Measurements from ENCODE around the gene NPDC1.

Gene NPDC1, protein sequence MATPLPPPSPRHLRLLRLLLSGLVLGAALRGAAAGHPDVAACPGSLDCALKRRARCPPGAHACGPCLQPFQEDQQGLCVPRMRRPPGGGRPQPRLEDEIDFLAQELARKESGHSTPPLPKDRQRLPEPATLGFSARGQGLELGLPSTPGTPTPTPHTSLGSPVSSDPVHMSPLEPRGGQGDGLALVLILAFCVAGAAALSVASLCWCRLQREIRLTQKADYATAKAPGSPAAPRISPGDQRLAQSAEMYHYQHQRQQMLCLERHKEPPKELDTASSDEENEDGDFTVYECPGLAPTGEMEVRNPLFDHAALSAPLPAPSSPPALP

DNA sequence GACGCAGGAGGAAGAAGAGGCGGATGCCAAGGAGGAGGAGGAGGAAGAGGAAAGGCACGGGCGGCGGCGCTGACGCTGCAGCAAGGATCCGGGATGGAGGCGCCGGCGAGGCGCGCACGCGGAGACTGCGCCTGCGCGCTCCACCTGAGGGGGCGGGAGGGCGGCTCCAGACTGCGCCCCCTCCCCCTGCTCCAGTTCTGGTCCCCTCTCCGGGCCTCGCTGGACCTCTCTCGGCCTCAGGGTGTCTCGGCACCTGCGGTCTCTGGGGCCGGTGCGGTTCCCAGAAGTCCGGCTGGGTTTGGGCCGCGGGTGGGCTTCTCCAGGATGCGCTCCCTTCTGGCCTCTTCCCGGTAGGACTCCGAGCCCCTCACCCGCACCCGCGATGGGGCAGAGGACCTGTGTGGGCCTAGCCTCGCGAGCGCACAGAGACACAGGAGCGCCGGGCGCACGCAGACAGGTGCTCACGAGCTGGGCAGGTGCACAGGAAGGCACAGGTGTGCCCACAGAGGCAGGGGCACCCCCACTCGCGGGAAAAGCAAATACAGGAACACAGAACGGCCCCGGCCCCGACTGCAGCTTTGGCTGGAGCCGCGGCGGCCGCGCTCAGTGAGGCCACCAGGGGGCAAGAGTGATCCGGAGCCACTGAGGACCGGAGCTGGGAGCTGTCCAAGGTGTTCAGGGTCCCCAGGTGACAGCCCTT is at the start of gene NPDC1:
TSS of gene NPDC1 (minus strand) at position 90 of the 700 bp plus-strand sequence. CDS start 188 bp downstream, outside the sequence.
- DNase-seq, result peak; percentile 85

GRCh38 chr9:137089232-137089947 is 43.4 kb upstream of the NPDC1 start:
- DNase-seq, result no peak

DNA sequence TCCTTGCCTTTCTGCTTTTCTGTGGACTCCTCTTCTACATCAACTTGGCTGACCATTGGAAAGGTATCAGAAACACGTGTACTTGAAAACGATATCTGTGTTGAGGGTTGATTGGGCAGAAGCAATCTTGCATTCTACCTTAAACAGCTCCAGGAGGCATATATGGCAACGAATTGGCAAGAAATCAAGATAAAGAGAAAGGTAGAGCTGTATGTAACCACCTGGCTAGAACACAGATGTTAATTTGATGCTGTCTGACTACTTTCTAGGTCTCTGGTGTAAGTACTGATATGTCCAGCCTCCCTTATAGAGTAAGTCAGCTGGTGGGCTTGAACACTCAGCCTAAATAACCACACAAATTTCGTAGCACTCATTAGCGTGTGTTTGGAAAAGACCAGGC is 42.1 kb upstream of the NPDC1 start:
- no peak for DNase-seq

GRCh38 chr9:137087409-137087925 is 41.5 kb upstream of the NPDC1 start:
- no peak for DNase-seq

- peak; percentile 98 for DNase-seq
These were observed 40.8 kb upstream of the NPDC1 start, which contains the start of gene MAN1B1 for GRCh38 chr9:137086531-137087408. MAN1B1 (plus strand) TSS chr9:137086985; CDS start chr9:137087000, 15 bp downstream.

DNA sequence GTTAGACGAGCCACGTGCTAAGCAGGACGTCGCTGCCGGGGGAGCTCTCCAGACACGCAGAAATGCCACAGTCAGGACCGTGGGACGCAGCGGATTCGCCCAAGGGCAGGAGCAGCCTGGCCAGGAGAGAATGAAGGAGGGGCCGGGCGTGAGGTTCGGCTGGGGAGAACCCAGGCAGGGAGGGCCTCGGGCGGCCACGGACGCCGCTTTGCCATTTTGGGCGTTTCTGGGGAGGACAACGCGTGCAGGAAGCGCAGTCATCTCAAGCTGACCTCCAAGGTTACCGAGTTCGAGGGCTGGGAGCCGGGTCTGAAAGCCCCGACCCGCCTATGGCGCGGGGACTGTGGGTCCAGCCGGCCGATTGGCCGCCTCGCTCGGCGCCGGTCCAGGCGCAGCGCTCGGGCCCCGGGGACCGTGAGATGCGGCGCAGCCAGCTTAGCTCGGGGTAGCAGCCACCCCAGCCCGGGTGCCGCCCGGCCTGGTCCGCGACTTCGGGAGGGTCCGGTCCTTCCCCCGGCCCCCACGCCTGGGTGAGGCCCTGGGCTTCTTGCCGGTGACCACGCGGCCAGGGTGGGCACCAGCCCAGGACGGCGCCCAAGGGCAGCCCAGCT is 40.0 kb upstream of the NPDC1 start:
- DNase-seq, result no peak

GRCh38 chr9:137084526-137084925 is 38.5 kb upstream of the NPDC1 start:
- no peak for DNase-seq

DNA sequence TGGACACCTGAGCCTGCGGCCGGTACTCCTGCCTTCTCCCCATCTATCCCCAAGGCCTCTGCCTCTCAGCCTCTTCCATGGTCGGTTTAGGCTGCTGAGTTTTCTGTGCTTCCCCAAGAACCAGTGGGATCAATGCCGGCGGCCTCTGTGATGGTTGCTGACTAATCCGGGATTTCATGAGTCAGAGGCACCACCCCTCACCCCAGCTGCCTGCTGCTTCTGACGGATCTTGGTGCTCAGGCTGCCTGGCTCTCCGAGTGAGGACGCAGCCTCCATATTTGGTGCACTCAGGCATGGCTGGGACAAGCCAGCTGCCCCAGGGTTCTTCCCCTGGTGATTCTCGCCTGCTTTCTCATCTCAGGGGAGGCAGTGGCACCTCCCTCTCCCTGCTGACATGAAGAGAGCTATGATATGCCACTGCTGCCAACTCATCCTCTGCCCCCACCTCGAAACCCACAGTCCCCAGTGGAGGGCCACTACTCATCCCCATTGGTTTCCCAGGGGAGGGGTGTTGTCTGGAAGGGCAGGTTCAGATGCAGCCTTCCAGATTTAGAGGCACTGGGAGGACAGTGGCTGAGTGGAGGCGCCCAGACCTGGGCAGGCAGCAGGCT is 37.5 kb upstream of the NPDC1 start:
- peak; percentile 63 for DNase-seq

- no peak for DNase-seq
These were observed 36.9 kb upstream of the NPDC1 start for GRCh38 chr9:137082925-137083290.

DNA sequence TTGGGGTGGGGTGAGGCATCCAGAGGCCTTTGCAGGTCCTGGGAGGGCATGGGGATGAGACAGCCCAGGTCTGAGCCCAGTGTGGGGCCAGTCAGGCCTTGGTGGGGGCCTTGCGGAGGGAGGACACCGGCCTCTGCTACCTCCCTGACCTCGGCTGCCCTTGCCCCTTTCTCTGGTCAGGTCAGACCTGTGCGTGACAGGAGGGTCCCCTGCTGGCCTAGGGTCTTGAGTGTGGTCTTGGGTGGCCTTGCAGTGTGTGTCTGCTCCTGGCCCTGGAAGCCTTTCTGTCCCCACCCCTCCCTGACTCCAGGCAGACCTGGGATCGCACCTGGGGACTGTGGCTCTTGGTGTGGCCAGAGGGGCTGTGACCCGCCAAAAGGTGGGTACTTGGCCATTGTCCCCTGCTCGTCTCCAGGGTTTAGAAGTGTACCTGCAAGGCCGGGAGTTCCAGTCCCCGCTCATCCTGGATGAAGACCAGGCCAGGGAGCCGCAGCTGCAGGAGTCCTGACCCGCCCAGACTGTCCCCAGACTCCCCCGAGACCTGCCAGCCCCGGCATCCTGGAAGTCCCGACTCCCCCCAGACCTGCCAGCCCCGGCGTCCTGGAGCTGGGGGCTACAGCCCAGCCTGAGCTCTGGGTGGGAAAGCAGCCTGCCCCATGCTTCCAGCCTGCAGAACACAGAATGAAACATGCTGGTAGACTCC is 36.4 kb upstream of the NPDC1 start:
- no peak for DNase-seq

DNA sequence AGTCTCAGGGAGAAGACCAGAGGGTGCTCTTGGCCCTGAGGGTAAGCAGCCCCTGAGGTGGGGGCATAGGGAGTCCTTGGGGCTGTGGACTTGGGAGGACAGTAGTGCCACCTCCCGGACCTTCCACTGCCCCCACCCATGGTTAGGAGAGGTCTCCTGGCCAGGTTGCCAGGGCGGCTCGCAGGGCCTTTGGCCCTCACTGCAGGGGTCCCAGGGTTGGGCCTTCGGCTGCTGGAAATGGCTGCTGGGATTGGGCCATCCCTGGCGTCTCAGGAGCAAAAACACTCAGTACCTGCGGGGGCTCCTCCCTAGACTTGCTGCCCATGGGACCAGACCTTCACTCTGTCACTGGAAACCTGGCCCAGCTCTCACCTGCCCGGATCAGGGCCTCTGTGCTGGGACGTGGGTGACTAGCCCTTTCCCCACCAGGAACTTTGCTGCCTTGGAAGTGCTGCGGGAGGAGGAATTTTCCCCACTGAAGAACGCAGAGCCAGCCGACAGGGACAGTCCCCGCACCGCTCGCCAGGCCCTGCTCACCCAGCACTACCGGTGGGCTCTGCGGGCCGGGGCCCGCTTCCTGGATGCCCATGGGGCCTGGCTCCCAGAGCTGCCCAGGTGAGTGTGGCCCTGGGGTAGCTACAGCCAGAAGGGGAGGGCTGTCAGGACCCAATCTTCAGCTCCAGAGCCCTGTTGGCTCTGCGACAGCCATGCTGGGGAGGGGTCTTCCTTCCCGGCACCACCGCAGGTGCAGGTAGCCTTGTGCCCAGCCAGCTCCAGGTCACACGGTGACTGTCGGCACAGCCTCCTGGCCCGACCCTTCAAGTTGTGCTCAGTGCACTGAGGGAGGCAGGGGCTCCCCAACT is 34.5 kb upstream of the NPDC1 start:
- no peak for DNase-seq

GRCh38 chr9:137079401-137079787 is 33.4 kb upstream of the NPDC1 start:
- no peak for DNase-seq

- no peak for DNase-seq
These were observed 32.9 kb upstream of the NPDC1 start for GRCh38 chr9:137078701-137079400.

DNA sequence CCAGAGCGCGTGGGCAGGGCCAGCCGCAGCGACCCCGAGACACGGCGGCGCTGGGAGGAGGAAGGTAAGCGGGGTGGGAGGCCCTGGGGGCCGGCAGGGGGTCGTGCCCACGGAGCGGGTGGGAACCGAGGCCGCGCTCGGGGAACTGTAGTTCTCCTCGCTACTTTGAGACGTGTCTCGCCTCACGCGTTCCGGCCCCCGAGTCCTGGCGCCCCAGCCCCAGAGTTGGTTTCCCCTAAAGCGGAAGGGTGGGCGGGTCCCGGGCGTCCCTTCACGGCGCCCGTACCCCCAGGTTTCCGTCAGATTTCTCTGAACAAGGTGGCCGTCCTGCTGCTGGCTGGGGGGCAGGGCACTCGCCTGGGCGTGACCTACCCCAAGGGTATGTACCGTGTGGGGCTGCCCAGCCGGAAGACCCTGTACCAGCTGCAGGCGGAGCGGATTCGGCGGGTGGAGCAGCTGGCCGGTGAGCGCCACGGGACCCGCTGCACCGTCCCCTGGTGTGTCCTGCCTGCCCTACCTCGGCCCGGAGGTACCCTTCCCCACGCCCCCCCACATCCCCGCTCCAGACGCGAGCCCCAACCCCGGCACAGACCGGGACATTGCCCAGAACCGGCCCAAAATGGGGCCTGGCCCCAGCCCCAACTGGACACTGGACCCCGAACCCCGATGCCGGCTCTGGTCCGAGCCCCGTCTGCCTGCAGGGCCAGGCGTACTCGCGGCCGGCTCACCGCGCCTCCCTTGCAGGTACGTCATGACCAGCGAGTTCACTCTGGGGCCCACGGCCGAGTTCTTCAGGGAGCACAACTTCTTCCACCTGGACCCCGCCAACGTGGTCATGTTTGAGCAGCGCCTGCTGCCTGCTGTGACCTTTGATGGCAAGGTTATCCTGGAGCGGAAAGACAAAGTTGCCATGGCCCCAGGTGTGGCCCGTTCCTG is 32.0 kb upstream of the NPDC1 start:
- no peak for DNase-seq

- peak; percentile 57 for DNase-seq
These were observed 31.2 kb upstream of the NPDC1 start, which contains the start of gene UAP1L1 for GRCh38 chr9:137077010-137077747. UAP1L1 (plus strand) TSS chr9:137077517; CDS start chr9:137077533, 16 bp downstream.

DNA sequence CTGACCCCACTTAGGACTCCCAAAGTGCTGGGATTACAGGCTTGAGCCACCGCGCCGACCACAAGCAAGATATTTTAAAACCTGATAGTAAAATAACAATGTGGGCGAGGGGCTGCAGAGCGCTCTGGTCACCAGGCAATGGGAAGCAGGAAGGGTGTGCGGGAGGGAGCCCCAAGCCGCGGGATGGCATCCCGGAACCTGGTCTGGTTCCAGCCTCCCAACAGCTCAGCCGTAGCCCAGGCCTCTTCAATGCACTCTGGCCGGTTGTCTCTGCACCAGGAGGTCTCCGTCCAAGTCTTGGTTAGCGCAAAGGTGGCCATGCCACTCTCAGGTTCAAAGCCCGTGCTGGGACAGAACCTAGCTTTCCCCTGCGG is 30.6 kb upstream of the NPDC1 start:
- DNase-seq, result no peak

DNA sequence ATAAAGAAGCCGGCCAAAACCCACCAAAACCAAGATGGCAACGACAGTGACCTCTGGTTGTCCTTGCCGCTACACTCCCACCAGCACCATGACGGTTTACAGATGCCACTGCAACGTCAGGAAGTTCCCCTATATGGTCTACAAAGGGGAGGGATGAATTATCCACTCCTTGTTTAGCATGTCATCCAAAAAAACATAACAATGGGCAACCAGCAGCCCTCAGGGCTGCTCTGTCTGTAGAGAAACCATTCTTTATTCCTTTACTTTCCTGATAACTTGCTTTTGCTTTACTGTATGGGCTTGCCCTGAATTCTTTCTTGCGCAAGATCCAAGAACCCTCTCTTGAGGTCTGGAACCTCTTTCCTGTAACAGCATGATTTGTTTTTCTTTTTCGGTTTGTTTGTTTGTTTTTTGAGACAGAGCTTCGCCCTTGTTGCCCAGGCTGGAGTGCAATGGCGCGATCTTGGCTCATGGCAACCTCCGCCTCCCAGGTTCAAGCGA is 29.3 kb upstream of the NPDC1 start:
- DNase-seq, result no peak

Measured in right hindlimb (tissue), 1 donor.